Stimulated activated CD4-positive, alpha-beta T cell treated with anti-CD3 and anti-CD28 coated beads, Interleukin-4, amount 100 ng/mL, for 24 hours (primary cell): ENCODE results near the gene KMT2B.

ENCODE experiments used
- DNase-seq: peaks from one replicate; pipeline ENCODE4 v3.0.0-alpha.2; 2020

The KMT2B gene

GRCh38 chr19:35783469-35784434 is 65.9 kb downstream of the KMT2B start:
- no peak for DNase-seq

- no peak for DNase-seq
These were observed 66.9 kb downstream of the KMT2B start for GRCh38 chr19:35784503-35785338.

- no peak for DNase-seq
These were observed 67.5 kb downstream of the KMT2B start for GRCh38 chr19:35785339-35785627.

- no peak for DNase-seq
These were observed 68.7 kb downstream of the KMT2B start for GRCh38 chr19:35786299-35787160.

GRCh38 chr19:35787227-35787799 is 69.5 kb downstream of the KMT2B start:
- DNase-seq: no peak
